Dermis microvascular lymphatic vessel endothelial cell (primary cell): ENCODE measurements around the gene TAF15. TPM values are rescaled to one million over a fixed set of nuclear protein-coding genes. Genes with fewer than 3 reads are reported as not detected.
A peak's percentile ranks its signal among the peaks of the same experiment; 100 is the strongest.

Source experiments
- DNase-seq, 2 donors: peaks; one replicate each; pipeline versions ENCODE4 v3.0.0 to v3.0.0-alpha.2; 2010; ENCODE audit warnings: low read depth in 2 of 2
- total RNA-seq: library from RNA; depleted of rRNA; stranded (reverse); fragments of >200 nt; gene quantifications from 2 replicates; pipeline ENCODE4 v1.2.1, GENCODE V29; 2014

Gene TAF15
- total RNA-seq, result 62.6 and 74.3 TPM in 2 replicates

GRCh38 chr17:35808962-35809854, at the start of gene TAF15:
TAF15 (plus strand) TSS chr17:35809484; CDS start chr17:35809570, 86 bp downstream.
- DNase-seq, result peak; percentile 97 to 99

- no peak for DNase-seq
These were observed 48.7 kb upstream of the TAF15 start, which contains the start of gene C17orf50 for GRCh38 chr17:35760587-35760986. C17orf50 (plus strand) TSS chr17:35760887; CDS start chr17:35760942, 55 bp downstream.

DNA sequence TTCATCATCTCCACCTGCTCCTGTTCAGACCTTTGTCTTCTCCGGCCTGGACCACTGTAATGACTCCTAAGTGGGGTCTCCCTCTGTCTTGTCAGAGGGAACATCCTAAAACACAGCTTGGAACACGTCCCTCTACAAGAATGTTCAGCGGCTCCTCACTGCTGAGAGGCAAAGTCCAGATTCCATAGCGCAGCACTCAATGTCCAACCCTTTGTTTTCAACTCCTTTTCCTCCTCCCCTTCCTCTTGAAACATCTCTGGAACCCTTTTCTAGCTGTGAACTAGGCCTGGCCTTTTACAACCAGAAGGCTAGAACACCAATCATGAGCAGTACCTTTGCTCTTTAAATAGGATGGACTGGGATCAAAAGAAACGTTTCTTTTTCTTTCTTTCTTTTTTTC, 47.7 kb upstream of the TAF15 start:
- DNase-seq, result no peak

- no peak for DNase-seq
These were observed 45.5 kb upstream of the TAF15 start for GRCh38 chr17:35763767-35764122.

- DNase-seq, result peak; percentile 65 to 91
These were observed 44.9 kb upstream of the TAF15 start for GRCh38 chr17:35764123-35764991.

DNA sequence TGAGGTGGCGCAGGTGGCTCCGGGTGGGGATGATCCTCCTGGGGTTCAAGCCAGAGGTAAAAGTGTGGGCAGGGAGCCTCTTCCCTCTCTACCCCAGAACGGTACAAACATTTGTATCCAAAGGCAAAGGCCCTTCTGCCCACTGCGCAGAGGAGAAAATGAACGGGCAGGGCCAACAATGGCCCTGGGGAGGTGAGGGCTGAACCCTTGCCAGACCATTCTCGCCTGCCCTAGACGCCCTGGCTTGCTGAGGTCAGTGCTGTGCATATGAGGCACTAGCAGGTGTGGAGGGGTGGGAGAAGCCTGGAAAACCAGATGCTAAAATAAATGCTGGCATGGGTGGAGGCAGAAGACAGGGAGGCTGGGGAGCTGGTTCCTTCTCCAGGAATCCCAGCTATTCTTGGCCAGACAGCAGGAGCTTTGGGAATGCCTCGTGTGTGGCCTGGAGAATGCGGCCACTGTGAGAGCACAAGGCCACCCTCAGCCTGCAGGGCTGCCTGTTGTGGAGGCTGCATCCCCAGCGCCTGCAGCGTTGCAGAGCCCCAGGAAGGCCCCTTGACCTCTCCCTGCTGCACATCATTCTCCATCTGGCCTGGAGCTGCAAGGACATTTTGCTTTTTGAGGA, 44.1 kb upstream of the TAF15 start:
- DNase-seq, result no peak

DNA sequence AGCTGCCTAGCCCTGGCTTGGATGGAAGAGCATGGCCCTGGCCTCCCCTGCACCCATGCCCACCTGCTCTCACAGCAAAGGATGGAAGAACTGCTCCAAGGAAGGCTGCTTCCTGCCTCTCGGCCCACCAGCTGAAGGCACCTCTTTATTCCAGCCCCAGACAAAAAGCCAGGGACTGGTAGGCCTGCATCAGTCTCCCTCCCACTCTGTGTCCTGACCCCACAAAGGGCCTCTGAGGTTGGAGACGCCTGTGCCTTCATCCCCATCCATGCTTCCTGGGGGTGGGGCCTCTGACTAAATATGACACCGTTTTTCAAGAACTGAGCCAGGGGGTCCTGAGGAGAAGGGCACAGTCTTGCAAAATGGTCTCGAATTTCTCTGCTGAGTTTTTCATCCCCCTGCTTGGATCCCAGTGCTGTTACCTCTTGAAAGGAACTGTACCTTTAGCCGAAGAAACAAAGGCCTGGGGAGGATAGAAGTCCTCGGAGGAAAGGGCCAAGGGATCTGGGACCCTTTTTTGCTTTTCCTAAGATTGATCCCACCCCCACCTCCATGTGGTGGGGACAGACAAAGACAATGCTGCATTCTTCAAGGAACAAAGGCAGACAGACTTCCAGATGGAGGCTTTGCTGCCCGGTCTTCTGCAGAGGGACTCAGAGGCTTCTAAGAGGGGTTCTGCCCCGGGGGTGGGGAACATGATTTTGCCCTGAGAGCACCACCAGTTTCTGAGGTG, 43.4 kb upstream of the TAF15 start:
- no peak for DNase-seq

- DNase-seq, result no peak
These were observed 42.8 kb upstream of the TAF15 start for GRCh38 chr17:35766489-35766877.

GRCh38 chr17:35766903-35767510, 42.3 kb upstream of the TAF15 start:
- peak in 1 of 2 donors; percentile 58 for DNase-seq

DNA sequence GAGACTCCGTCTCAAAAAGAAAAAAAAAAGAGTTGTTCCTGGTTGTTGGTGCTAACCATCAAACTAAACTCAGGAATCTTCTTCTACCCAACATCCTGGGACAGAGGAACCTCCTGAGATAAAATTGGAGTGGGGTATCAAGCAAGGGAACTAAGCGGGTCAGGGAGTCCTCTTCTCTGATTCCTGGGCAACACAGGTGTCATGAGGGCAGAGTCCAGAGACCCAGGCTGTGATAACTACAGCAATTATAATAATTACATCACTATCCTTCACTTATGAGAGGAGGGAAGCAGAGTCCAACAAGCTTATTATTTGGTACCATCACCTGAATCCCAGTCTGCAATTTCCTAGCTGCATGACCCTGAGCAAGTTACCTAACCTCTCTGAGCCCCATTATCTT, 40.5 kb upstream of the TAF15 start:
- no peak for DNase-seq

GRCh38 chr17:35769895-35770486, 39.3 kb upstream of the TAF15 start:
- no peak for DNase-seq

GRCh38 chr17:35773129-35773528, 36.2 kb upstream of the TAF15 start:
- DNase-seq, result no peak

DNA sequence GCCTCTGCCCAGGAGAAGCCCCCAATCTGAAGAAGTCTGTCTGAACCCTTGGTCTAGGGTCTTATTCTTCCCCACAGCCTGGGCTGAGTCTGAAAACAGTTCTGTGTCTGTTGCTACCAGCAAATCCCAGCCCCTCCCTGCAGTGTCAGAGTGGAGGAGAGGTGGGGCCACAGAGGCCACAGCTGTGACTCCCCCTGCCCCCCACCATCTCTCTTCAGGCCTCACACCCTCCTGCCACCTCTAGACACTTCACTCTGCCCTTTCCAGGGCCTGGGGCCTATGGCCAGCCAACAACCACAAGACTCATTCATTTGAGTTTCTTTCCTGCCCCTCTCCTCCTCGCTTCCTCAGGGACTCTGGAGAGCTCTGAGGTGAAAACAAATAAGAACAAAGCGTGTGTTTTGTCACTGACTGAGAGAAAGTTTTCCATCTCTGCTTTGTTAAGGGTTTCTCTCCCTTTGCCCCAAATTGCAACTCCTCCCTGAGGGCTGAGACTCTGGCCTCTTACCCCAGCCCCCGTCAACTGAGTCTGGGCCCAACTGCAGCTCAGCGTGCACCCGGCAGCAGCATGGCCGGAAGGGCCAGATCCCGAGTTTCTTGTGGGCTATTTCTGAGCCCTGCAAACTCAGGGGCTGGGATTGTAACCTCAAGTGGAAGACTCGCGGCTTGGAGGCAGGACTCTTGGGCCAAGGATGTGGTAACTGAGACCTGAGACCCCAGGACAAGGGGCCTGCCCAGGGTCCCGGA, 35.4 kb upstream of the TAF15 start:
- peak in 1 of 2 donors; percentile 36 for DNase-seq

- peak in 1 of 2 donors; percentile 19 for DNase-seq
These were observed 34.8 kb upstream of the TAF15 start for GRCh38 chr17:35774499-35774898.

GRCh38 chr17:35775039-35775438, 34.2 kb upstream of the TAF15 start:
- DNase-seq, result no peak

DNA sequence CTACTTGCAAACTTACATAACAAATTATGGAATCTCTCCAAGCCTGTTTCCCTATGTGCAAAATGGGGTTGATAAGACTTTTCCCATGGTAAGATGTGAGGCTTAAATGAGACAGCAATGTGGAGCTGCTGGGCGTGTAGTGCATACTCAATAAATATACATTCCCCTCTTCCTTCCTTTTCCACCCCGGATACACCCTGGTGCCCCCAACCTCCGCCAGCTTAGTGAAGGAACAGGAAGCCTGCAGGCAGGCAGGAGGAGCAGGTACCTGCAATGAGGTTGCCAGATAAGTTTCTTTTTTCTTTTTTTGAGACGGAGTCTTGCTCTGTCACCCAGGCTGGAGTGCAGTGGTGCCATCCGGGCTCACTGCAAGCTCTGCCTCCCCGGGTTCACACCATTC, 33.7 kb upstream of the TAF15 start:
- DNase-seq, result no peak

DNA sequence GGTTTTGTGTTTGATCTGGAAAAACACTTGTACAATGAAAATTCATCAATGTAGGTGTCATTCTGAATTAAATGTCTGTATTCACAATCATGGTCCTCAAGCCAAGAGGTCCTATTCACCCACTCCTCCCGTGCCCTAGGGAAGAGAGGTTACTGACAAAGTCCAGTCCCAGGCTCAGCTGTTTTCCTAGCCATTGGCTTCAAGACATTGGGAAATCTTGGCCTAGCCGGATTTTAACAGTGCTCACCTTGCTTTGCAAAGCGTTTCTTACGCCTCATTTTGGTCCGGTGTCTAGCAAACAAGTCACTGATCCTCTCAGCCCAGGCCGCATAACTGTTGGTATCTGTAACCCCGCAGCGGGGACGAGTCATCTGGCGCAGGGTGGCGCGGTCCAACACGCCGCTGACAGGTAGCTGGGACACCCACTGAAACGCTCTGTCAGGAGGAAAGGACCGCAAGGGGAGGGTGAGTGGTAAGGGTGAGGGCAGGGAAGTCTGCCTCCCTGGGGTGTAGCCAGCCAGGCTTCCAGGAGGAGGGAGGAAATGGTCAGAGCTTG, 30.6 kb upstream of the TAF15 start:
- DNase-seq, result no peak

DNA sequence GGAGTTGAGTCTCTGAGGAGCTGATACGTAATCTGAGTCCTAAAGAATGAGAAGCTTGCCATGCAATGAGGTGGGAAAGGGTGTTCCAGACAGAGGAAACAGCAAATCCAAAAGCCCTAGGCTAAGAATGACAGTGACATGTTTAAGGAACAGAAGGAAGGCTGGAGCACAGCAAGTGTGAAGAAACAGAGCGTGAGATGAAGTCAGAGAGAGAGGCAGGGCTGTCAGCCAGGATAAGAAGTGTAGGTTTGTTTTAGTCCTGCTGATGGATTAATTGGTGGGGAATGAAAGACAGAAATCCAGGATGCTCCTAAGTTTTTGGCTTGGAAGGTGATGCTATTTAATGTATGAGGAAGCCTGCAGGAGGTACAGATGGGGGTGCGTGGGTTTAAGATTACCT, 28.3 kb upstream of the TAF15 start:
- no peak for DNase-seq

DNA sequence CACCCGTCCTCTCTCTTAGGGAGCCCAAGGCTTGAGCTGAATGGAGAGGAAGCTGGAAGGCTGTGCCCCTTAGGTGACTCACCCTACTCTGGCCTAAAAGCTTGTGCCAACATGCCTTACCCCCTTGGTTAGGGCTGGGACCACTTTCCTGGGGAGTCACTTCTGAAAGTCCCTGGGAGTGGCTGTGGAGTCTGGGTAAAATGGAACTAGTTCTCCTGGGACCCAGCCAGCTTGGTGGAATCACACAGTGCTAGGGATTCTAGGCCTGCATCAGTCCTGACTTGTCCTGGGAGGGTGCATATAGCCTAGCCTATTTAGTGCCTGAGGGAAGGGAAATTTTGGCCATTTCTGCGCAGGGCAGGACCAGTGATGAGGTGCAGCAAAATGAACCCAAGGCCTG, 24.4 kb upstream of the TAF15 start:
- DNase-seq, result no peak
